Esophagus mucosa (tissue), 1 donor: ENCODE measurements around the gene THAP11. TPM values are rescaled to one million over a fixed set of nuclear protein-coding genes. Genes with fewer than 3 reads are reported as not detected.

Source experiments
- ATAC-seq: fragments of 200-7000 bp; cut with Tn5 transposase; one replicate; pipeline ENCODE4 v1.9.1; 2020
- total RNA-seq: library from RNA; stranded (reverse); gene quantifications from one replicate; pipeline ENCODE4 v1.2.4, GENCODE V29; 2023
- donor health status: DM: yes; HTN: yes; CAD: no.

THAP11 gene
- total RNA-seq, result 16.8 TPM

- ATAC-seq, result peak; percentile 74
These were observed at the start of gene THAP11 for GRCh38 chr16:67841816-67842508. Gene THAP11, plus strand, starts transcription at chr16:67842320. Its CDS starts 235 bp downstream, at chr16:67842555.

GRCh38 chr16:67796099-67796718 lies 45.9 kb upstream of the THAP11 start:
- no peak for ATAC-seq

- no peak for ATAC-seq
These were observed 41.7 kb upstream of the THAP11 start for GRCh38 chr16:67800338-67800926.

- ATAC-seq, result no peak
These were observed 40.9 kb upstream of the THAP11 start for GRCh38 chr16:67801241-67801640.

- ATAC-seq, result no peak
These were observed 40.2 kb upstream of the THAP11 start for GRCh38 chr16:67801883-67802282.

- ATAC-seq, result no peak
These were observed 38.2 kb upstream of the THAP11 start for GRCh38 chr16:67803894-67804293.

- ATAC-seq, result no peak
These were observed 37.1 kb upstream of the THAP11 start for GRCh38 chr16:67804853-67805542.

- peak; percentile 13 for ATAC-seq
These were observed 36.2 kb upstream of the THAP11 start for GRCh38 chr16:67805718-67806427.

- ATAC-seq, result peak; percentile 98
These were observed 35.5 kb upstream of the THAP11 start, which contains the start of the genes RANBP10 and TSNAXIP1 for GRCh38 chr16:67806428-67807147. Gene RANBP10, minus strand, starts transcription at chr16:67806560. Its CDS starts 24 bp downstream, at chr16:67806536. Gene TSNAXIP1, plus strand, starts transcription at chr16:67806889. Its CDS starts 261 bp downstream, at chr16:67807150.

- ATAC-seq, result no peak
These were observed 34.9 kb upstream of the THAP11 start for GRCh38 chr16:67807148-67807682.

GRCh38 chr16:67811899-67812298 lies 30.2 kb upstream of the THAP11 start:
- ATAC-seq, result no peak

GRCh38 chr16:67814567-67814966 lies 27.6 kb upstream of the THAP11 start:
- ATAC-seq, result no peak

- no peak for ATAC-seq
These were observed 21.4 kb upstream of the THAP11 start for GRCh38 chr16:67820608-67821259.

- no peak for ATAC-seq
These were observed 19.6 kb upstream of the THAP11 start for GRCh38 chr16:67822511-67822910.

GRCh38 chr16:67825119-67825518 lies 17.0 kb upstream of the THAP11 start:
- no peak for ATAC-seq

- no peak for ATAC-seq
These were observed 16.2 kb upstream of the THAP11 start for GRCh38 chr16:67825906-67826305.

- no peak for ATAC-seq
These were observed 13.5 kb upstream of the THAP11 start for GRCh38 chr16:67828651-67829050.

- ATAC-seq, result peak; percentile 69
These were observed 9.1 kb upstream of the THAP11 start for GRCh38 chr16:67833030-67833414.

GRCh38 chr16:67833415-67834241 lies 8.5 kb upstream of the THAP11 start:
- ATAC-seq, result peak; percentile 86

- ATAC-seq, result no peak
These were observed 7.9 kb upstream of the THAP11 start for GRCh38 chr16:67834242-67834614.
